Cardiac ventricle fibroblast (primary cell): ENCODE measurements around the gene PKIG. TPM values are rescaled to one million over a fixed set of nuclear protein-coding genes. Genes with fewer than 3 reads are reported as not detected.

Experiments
- total RNA-seq: library from RNA; depleted of rRNA; stranded (reverse); fragments of >200 nt; gene quantifications from 2 replicates; pipeline ENCODE4 v1.2.3, GENCODE V29; 2015

Gene PKIG
- total RNA-seq, result 75.7 and 77.6 TPM in 2 replicates

GRCh38 chr20:44582311-44583025, at the start of gene PKIG:
Gene PKIG (plus strand): TSS chr20:44582579. CDS start chr20:44614557, 31,978 bp downstream.

GRCh38 chr20:44651684-44652423, 69.5 kb downstream of the PKIG start, which contains the start of gene ADA:
Gene ADA (minus strand): TSS chr20:44651699. CDS start chr20:44651607, 92 bp downstream.

Other genes with a start within 250 kb of the PKIG start
- gene R3HDML, start 245.5 kb upstream of the PKIG start, total RNA-seq, result not detected in 2 replicates
- not detected in 2 replicates for gene HNF4A, start 226.9 kb upstream of the PKIG start, total RNA-seq
- 22.5 and 22.6 TPM in 2 replicates for gene TTPAL, start 106.7 kb upstream of the PKIG start, total RNA-seq
- 74.1 and 74.2 TPM in 2 replicates for gene SERINC3, start 60.5 kb upstream of the PKIG start, total RNA-seq
- 28.9 and 31.5 TPM in 2 replicates for gene ADA, start 69.1 kb downstream of the PKIG start, total RNA-seq
- 23.6 and 25.1 TPM in 2 replicates for gene CCN5, start 132.8 kb downstream of the PKIG start, total RNA-seq
- gene KCNK15, start 163.3 kb downstream of the PKIG start, total RNA-seq, result 2.3 and 2.5 TPM in 2 replicates
- gene RIMS4, start 228.0 kb downstream of the PKIG start, total RNA-seq, result 0.24 and 1.2 TPM in 2 replicates